Neural cell (in vitro differentiated cells): ENCODE results near the gene NAA20. TPM values are rescaled to one million over a fixed set of nuclear protein-coding genes. Genes with fewer than 3 reads are reported as not detected.

Experiments
- H2AFZ ChIP-seq: fragments of 200-600, 300-800 bp; sonication (generic), shearing (Covaris generic); 2 replicates; pipeline ENCODE4 v1.6.0; 2014; ENCODE audit warnings: low read depth, mild to moderate bottlenecking, antibody characterized with exemption, low read length, moderate library complexity
- H3F3A ChIP-seq: fragments of 200-600 bp; shearing (Covaris generic); 2 replicates; pipeline ENCODE4 v1.6.1; 2016; ENCODE audit warnings: mild to moderate bottlenecking, moderate library complexity, mixed read lengths, antibody characterized with exemption, low read length; ENCODE audit not compliant: insufficient read depth, poor library complexity, severe bottlenecking
- H3K27ac ChIP-seq: fragments of 200-600, 300-800 bp; sonication (generic), shearing (Covaris generic); 2 replicates; pipeline ENCODE4 v1.5.1; 2014; ENCODE audit warnings: mild to moderate bottlenecking, low read length, moderate library complexity
- H3K27me3 ChIP-seq: fragments of 300-800, 200-600 bp; sonication (generic), shearing (Covaris generic); 2 replicates; pipeline ENCODE4 v1.6.0; 2014; ENCODE audit warnings: mild to moderate bottlenecking, low read depth, low read length, moderate library complexity; ENCODE audit not compliant: insufficient read depth
- H3K36me3 ChIP-seq: fragments of 300-800, 200-600 bp; sonication (generic), shearing (Covaris generic); 2 replicates; pipeline ENCODE4 v1.5.1; 2014; ENCODE audit warnings: mild to moderate bottlenecking, antibody characterized with exemption, low read length, moderate library complexity; ENCODE audit not compliant: insufficient read depth
- H3K4me2 ChIP-seq: fragments of 300-800, 200-600 bp; sonication (generic), shearing (Covaris generic); 2 replicates; pipeline ENCODE4 v1.6.0; 2014; ENCODE audit warnings: mild to moderate bottlenecking, low read length
- H3K4me3 ChIP-seq: fragments of 300-800, 200-600 bp; sonication (generic), shearing (Covaris generic); 2 replicates; pipeline ENCODE4 v1.5.1; 2014; ENCODE audit warnings: mild to moderate bottlenecking, low read length, moderate library complexity
- H3K79me2 ChIP-seq: fragments of 200-600 bp; shearing (Covaris generic); replicated peaks from 2 replicates; pipeline ENCODE4 v1.6.0; 2014; ENCODE audit warnings: mild to moderate bottlenecking, low read length, moderate library complexity; ENCODE audit not compliant: insufficient read depth
- H3K9ac ChIP-seq: fragments of 300-800, 200-600 bp; sonication (generic), shearing (Covaris generic); 2 replicates; pipeline ENCODE4 v1.6.1; 2016; ENCODE audit warnings: mild to moderate bottlenecking, low read length, mixed read lengths
- H3K9me2 ChIP-seq: fragments of 200-600 bp; shearing (Covaris generic); 2 replicates; pipeline ENCODE4 v1.6.1; 2016; ENCODE audit warnings: mild to moderate bottlenecking, low read length, mixed read lengths; ENCODE audit not compliant: insufficient read depth
- H3K9me3 ChIP-seq: fragments of 200-600, 300-800 bp; sonication (generic), shearing (Covaris generic); 2 replicates; pipeline ENCODE4 v1.6.1; 2016; ENCODE audit warnings: mild to moderate bottlenecking, mixed run types, low read length, moderate library complexity, mixed read lengths
- H4K20me1 ChIP-seq: fragments of 200-600 bp; shearing (Covaris generic); 2 replicates; pipeline ENCODE4 v1.6.1; 2016; ENCODE audit warnings: mild to moderate bottlenecking, mixed run types; ENCODE audit not compliant: insufficient read depth
- CTCF ChIP-seq: fragments of 450-650 bp; IDR thresholded peaks from 2 replicates; pipeline ENCODE4 v1.5.1; 2014; ENCODE audit warnings: antibody characterized with exemption, mild to moderate bottlenecking, moderate library complexity; ENCODE audit not compliant: poor library complexity, severe bottlenecking
- EP300 ChIP-seq: fragments of 450-650 bp; conservative IDR thresholded peaks from 2 replicates; pipeline ENCODE4 v1.6.1; 2014; ENCODE audit warnings: antibody characterized with exemption, mild to moderate bottlenecking, moderate library complexity; ENCODE audit not compliant: poor library complexity, severe bottlenecking
- EZH2 ChIP-seq: fragments of 200-600, 300-800 bp; shearing (Covaris generic), sonication (generic); IDR thresholded peaks from 2 replicates; pipeline ENCODE4 v1.6.1; 2014; ENCODE audit warnings: antibody characterized with exemption, low read length, borderline replicate concordance, mild to moderate bottlenecking; ENCODE audit not compliant: insufficient read depth, poor library complexity, severe bottlenecking
- MXI1 ChIP-seq: fragments of 450-650 bp; conservative IDR thresholded peaks from 2 replicates; pipeline ENCODE4 v1.6.1; 2014; ENCODE audit warnings: antibody characterized with exemption, mild to moderate bottlenecking; ENCODE audit not compliant: poor library complexity, severe bottlenecking
- POLR2AphosphoS5 ChIP-seq: IDR thresholded peaks from 2 replicates; pipeline ENCODE4 v1.6.1; 2012
- RAD21 ChIP-seq: fragments of 450-650 bp; conservative IDR thresholded peaks from 2 replicates; pipeline ENCODE4 v1.6.1; 2014; ENCODE audit warnings: antibody characterized with exemption, mild to moderate bottlenecking, moderate library complexity
- REST ChIP-seq: IDR thresholded peaks from 2 replicates; pipeline ENCODE4 v1.6.1; 2012; ENCODE audit warnings: borderline replicate concordance
- SMC3 ChIP-seq: fragments of 450-650 bp; conservative IDR thresholded peaks from 2 replicates; pipeline ENCODE4 v1.6.1; 2014; ENCODE audit warnings: antibody characterized with exemption, mild to moderate bottlenecking, moderate library complexity; ENCODE audit not compliant: poor library complexity
- TAF1 ChIP-seq: IDR thresholded peaks from 2 replicates; pipeline ENCODE4 v1.6.1; 2012; ENCODE audit warnings: low read depth
- polyA plus RNA-seq: library from polyadenylated mRNA; depleted of rRNA; stranded (reverse); fragments of >200 nt; gene quantifications from 2 replicates; pipeline ENCODE4 v1.2.3, GENCODE V29; 2014

NAA20 gene
- polyA plus RNA-seq, 1 donor from 2014 or later, result 48.9 TPM

- no peaks in the 10 kb centered on the region for H3F3A ChIP-seq
- H3K9ac ChIP-seq, result no peak overlapping the region
- H3K4me3 ChIP-seq, result no peak overlapping the region
- H3K36me3 ChIP-seq, result peaks cover 21% of the 10 kb centered on the region
- no peak overlapping the region for H3K4me2 ChIP-seq
- no peaks in the 10 kb centered on the region for H3K27me3 ChIP-seq
- H3K79me2 ChIP-seq, result no peaks in the 10 kb centered on the region
- H4K20me1 ChIP-seq, result no peaks in the 10 kb centered on the region
- no peak for TF ChIP-seq SMC3
- TF ChIP-seq REST, result no peak
- TF ChIP-seq EZH2, result no peak
- no peak for TF ChIP-seq RAD21
- no peak for TF ChIP-seq MXI1
- no peak for TF ChIP-seq TAF1
- TF ChIP-seq CTCF, result no peak
- TF ChIP-seq POLR2AphosphoS5, result no peak
- TF ChIP-seq EP300, result no peak
- no peaks in the 10 kb centered on the region for H3K9me3 ChIP-seq
- H3K27ac ChIP-seq, result no peak overlapping the region
- H2AFZ ChIP-seq, result no peak overlapping the region
- no peaks in the 10 kb centered on the region for H3K9me2 ChIP-seq
Measured at GRCh38 chr20:20036756-20037155, 19.6 kb downstream of the NAA20 start.

- no peaks in the 10 kb centered on the region for H4K20me1 ChIP-seq
- no peaks in the 10 kb centered on the region for H3F3A ChIP-seq
- no peak overlapping the region for H3K9ac ChIP-seq
- no peak for TF ChIP-seq MXI1
- no peak for TF ChIP-seq RAD21
- TF ChIP-seq SMC3, result no peak
- no peak for TF ChIP-seq REST
- no peak for TF ChIP-seq EP300
- no peak for TF ChIP-seq EZH2
- TF ChIP-seq CTCF, result no peak
- no peak for TF ChIP-seq TAF1
- no peak for TF ChIP-seq POLR2AphosphoS5
- H3K27me3 ChIP-seq, result no peaks in the 10 kb centered on the region
- H3K9me2 ChIP-seq, result no peaks in the 10 kb centered on the region
- H3K27ac ChIP-seq, result no peak overlapping the region
- H3K4me3 ChIP-seq, result no peak overlapping the region
- H2AFZ ChIP-seq, result no peak overlapping the region
- H3K36me3 ChIP-seq, result peaks cover 29% of the 10 kb centered on the region
- H3K79me2 ChIP-seq, result no peaks in the 10 kb centered on the region
- H3K9me3 ChIP-seq, result no peaks in the 10 kb centered on the region
- H3K4me2 ChIP-seq, result no peak overlapping the region
Measured at GRCh38 chr20:20037960-20038359, 20.8 kb downstream of the NAA20 start.
